Epithelial cell of esophagus (primary cell): Measurements from ENCODE around the gene SFN.

ENCODE experiments used
- DNase-seq: peaks from one replicate; pipeline ENCODE4 v3.0.0; 2010; ENCODE audit warnings: low read depth
- H3K4me3 ChIP-seq: 2 replicates; pipeline ENCODE4 v1.5.1; 2011; ENCODE audit warnings: mild to moderate bottlenecking, low read length, control low read depth
- CTCF ChIP-seq: IDR thresholded peaks from 2 replicates; pipeline ENCODE4 v1.5.1; 2011; ENCODE audit warnings: low read depth, mild to moderate bottlenecking, low read length, control low read depth, inconsistent platforms; ENCODE audit not compliant: insufficient read depth; ENCODE audit errors: missing control alignments

Gene SFN

GRCh38 chr1:26913389-26913753, 50.4 kb downstream of the SFN start:
- TF ChIP-seq CTCF: no peak
- DNase-seq: no peak
- no peak overlapping the region for H3K4me3 ChIP-seq
